IMR-90 (cell line): ENCODE measurements around the gene NIPSNAP2. TPM values are rescaled to one million over a fixed set of nuclear protein-coding genes. Genes with fewer than 3 reads are reported as not detected.

Experiments
- ATAC-seq: fragments of 200-7000 bp; cut with Tn5 transposase; 2 replicates; pipeline ENCODE4 v1.9.1; 2020; ENCODE audit warnings: low read depth, mild to moderate bottlenecking, moderate library complexity
- BruUV-seq: library from RNA; stranded (reverse); fragments of 400-500 nt; replicated peaks from 2 replicates; lab custom pipeline; 2021; lab: Mats Ljungman, UMichigan
- CTCF ChIA-PET: fragments of 300-600 bp; formaldehyde crosslinking; extraction: SDS; loops from one replicate; lab custom pipeline; 2021; ENCODE audit warnings: antibody characterized with exemption; lab: Yijun Ruan, JAX
- POLR2A ChIA-PET: fragments of 300-600 bp; sonication (Branson Sonifier 250); formaldehyde crosslinking; loops from one replicate; lab custom pipeline; 2022; ENCODE audit warnings: antibody characterized with exemption; ENCODE audit not compliant: unreplicated experiment; lab: Charles Lee
- DNase-seq: peaks from one replicate; pipeline ENCODE4 v3.0.0; 2013
- H2AFZ ChIP-seq: replicated peaks from 2 replicates; pipeline ENCODE3; 2013; ENCODE audit warnings: low read length, mild to moderate bottlenecking; ENCODE audit not compliant: poor library complexity
- H2AK5ac ChIP-seq: 2 replicates; pipeline ENCODE4 v1.6.1; 2013; ENCODE audit warnings: low read depth, low read length, inconsistent platforms
- H2AK9ac ChIP-seq: replicated peaks from 2 replicates; pipeline ENCODE3; 2013; ENCODE audit warnings: mild to moderate bottlenecking, low read depth, low read length, moderate library complexity; ENCODE audit not compliant: poor library complexity
- H2BK120ac ChIP-seq: 2 replicates; pipeline ENCODE4 v1.6.1; 2013; ENCODE audit warnings: low read depth, low read length, inconsistent platforms
- H2BK15ac ChIP-seq: 3 replicates; pipeline ENCODE4 v1.6.1; 2013; ENCODE audit warnings: low read depth, low read length, inconsistent platforms
- H2BK20ac ChIP-seq: 2 replicates; pipeline ENCODE4 v1.6.1; 2013; ENCODE audit warnings: low read depth, mild to moderate bottlenecking, inconsistent platforms, low read length, moderate library complexity
- H2BK5ac ChIP-seq: 2 replicates; pipeline ENCODE4 v1.6.1; 2013; ENCODE audit warnings: mild to moderate bottlenecking, low read depth, low read length, inconsistent platforms; ENCODE audit not compliant: poor library complexity, severe bottlenecking
- H3K14ac ChIP-seq: replicated peaks from 2 replicates; pipeline ENCODE4 v1.6.1; 2013; ENCODE audit warnings: low read depth, low read length, inconsistent platforms
- H3K18ac ChIP-seq: 2 replicates; pipeline ENCODE4 v1.6.1; 2013; ENCODE audit warnings: low read depth, low read length, control low read depth
- H3K23ac ChIP-seq: 2 replicates; pipeline ENCODE4 v1.6.1; 2013; ENCODE audit warnings: low read depth, low read length, inconsistent platforms
- H3K27ac ChIP-seq: 2 replicates; pipeline ENCODE4 v1.5.1; 2013; ENCODE audit warnings: mild to moderate bottlenecking, control low read depth, low read length; ENCODE audit not compliant: insufficient read depth
- H3K27me3 ChIP-seq: 2 replicates; pipeline ENCODE4 v1.6.1; 2013; ENCODE audit warnings: low read length; ENCODE audit not compliant: control insufficient read depth, insufficient read depth
- H3K36me3 ChIP-seq: 2 replicates; pipeline ENCODE4 v1.6.1; 2013; ENCODE audit warnings: low read length, mixed read lengths; ENCODE audit not compliant: control insufficient read depth, insufficient read depth
- H3K4ac ChIP-seq: 2 replicates; pipeline ENCODE4 v1.6.1; 2013; ENCODE audit warnings: low read depth, low read length, inconsistent platforms
- H3K4me1 ChIP-seq: 2 replicates; pipeline ENCODE4 v1.6.1; 2013; ENCODE audit warnings: low read length, mixed read lengths; ENCODE audit not compliant: control insufficient read depth, insufficient read depth
- H3K4me2 ChIP-seq: 2 replicates; pipeline ENCODE4 v1.6.1; 2013; ENCODE audit warnings: low read depth, mild to moderate bottlenecking, control low read depth, low read length, moderate library complexity
- H3K4me3 ChIP-seq: 2 replicates; pipeline ENCODE4 v1.5.1; 2013; ENCODE audit warnings: low read depth, mild to moderate bottlenecking, control low read depth, low read length, moderate library complexity; ENCODE audit not compliant: insufficient read depth
- H3K56ac ChIP-seq: 2 replicates; pipeline ENCODE4 v1.6.1; 2013; ENCODE audit warnings: low read length, inconsistent platforms; ENCODE audit not compliant: insufficient read depth; ENCODE audit errors: extremely low read depth
- H3K79me1 ChIP-seq, 2 experiments: 2 replicates each; pipeline ENCODE4 v1.6.1; 2013; ENCODE audit warnings: low read length in 2 of 2, inconsistent platforms in 1 of 2, low read depth in 1 of 2
- H3K9ac ChIP-seq: 2 replicates; pipeline ENCODE4 v1.6.1; 2013; ENCODE audit warnings: low read depth, low read length, control low read depth
- H3K9me1 ChIP-seq: 2 replicates; pipeline ENCODE4 v1.6.1; 2013; ENCODE audit warnings: low read length, inconsistent platforms; ENCODE audit not compliant: insufficient read depth
- H3K9me3 ChIP-seq: 2 replicates; pipeline ENCODE4 v1.6.1; 2013; ENCODE audit warnings: low read length; ENCODE audit not compliant: control insufficient read depth, insufficient read depth
- H4K20me1 ChIP-seq: 2 replicates; pipeline ENCODE4 v1.6.1; 2013; ENCODE audit warnings: low read length, inconsistent platforms; ENCODE audit not compliant: insufficient read depth
- H4K5ac ChIP-seq: 2 replicates; pipeline ENCODE4 v1.6.1; 2013; ENCODE audit warnings: mild to moderate bottlenecking, low read depth, low read length, control low read depth
- H4K8ac ChIP-seq, 2 experiments: 2 replicates each; pipeline ENCODE4 v1.6.1; 2013; ENCODE audit warnings: low read depth in 2 of 2, low read length in 2 of 2, control low read depth in 1 of 2, inconsistent platforms in 1 of 2
- H4K91ac ChIP-seq: 2 replicates; pipeline ENCODE4 v1.6.1; 2013; ENCODE audit warnings: low read depth, low read length, inconsistent platforms; ENCODE audit not compliant: insufficient read depth
- BHLHE40 ChIP-seq: fragments of 150-350 bp; IDR thresholded peaks from 2 replicates; pipeline ENCODE4 v1.6.1; 2016; ENCODE audit warnings: mild to moderate bottlenecking, low read depth, low read length
- CEBPB ChIP-seq: IDR thresholded peaks from 2 replicates; pipeline ENCODE4 v1.6.1; 2012; ENCODE audit warnings: low read depth, low read length, improper control_type of control experiment
- CHD1 ChIP-seq: IDR thresholded peaks from 2 replicates; pipeline ENCODE4 v1.6.1; 2012; ENCODE audit warnings: low read depth, low read length, improper control_type of control experiment
- CTCF ChIP-seq: conservative IDR thresholded peaks from 2 replicates; pipeline ENCODE4 v1.5.1; 2012; ENCODE audit warnings: mild to moderate bottlenecking, low read depth, low read length, improper control_type of control experiment
- ELK1 ChIP-seq: fragments of 150-350 bp; IDR thresholded peaks from 2 replicates; pipeline ENCODE4 v1.6.1; 2016; ENCODE audit warnings: low read depth, mild to moderate bottlenecking, low read length, moderate library complexity, borderline replicate concordance
- FOS ChIP-seq: fragments of 150-350 bp; IDR thresholded peaks from 2 replicates; pipeline ENCODE4 v1.6.1; 2016; ENCODE audit warnings: low read depth, low read length
- MAFK ChIP-seq: IDR thresholded peaks from 2 replicates; pipeline ENCODE4 v1.6.1; 2012; ENCODE audit warnings: low read depth, low read length, improper control_type of control experiment
- MAZ ChIP-seq: IDR thresholded peaks from 2 replicates; pipeline ENCODE4 v1.6.1; 2012; ENCODE audit warnings: low read depth, mild to moderate bottlenecking, low read length, improper control_type of control experiment, moderate library complexity, borderline replicate concordance
- MXI1 ChIP-seq: IDR thresholded peaks from 2 replicates; pipeline ENCODE4 v1.6.1; 2012; ENCODE audit warnings: low read depth, mild to moderate bottlenecking, low read length, moderate library complexity, borderline replicate concordance
- NFE2L2 ChIP-seq: fragments of 150-350 bp; IDR thresholded peaks from 2 replicates; pipeline ENCODE4 v1.6.1; 2016; ENCODE audit warnings: low read depth, mild to moderate bottlenecking, low read length
- POLR2A ChIP-seq: IDR thresholded peaks from 2 replicates; pipeline ENCODE4 v1.6.1; 2012; ENCODE audit warnings: mild to moderate bottlenecking, low read depth, low read length
- RAD21 ChIP-seq: IDR thresholded peaks from 2 replicates; pipeline ENCODE4 v1.6.1; 2012; ENCODE audit warnings: low read length, improper control_type of control experiment
- RCOR1 ChIP-seq: IDR thresholded peaks from 2 replicates; pipeline ENCODE4 v1.6.1; 2012; ENCODE audit warnings: mild to moderate bottlenecking, low read length, improper control_type of control experiment; ENCODE audit not compliant: insufficient replicate concordance
- RFX5 ChIP-seq: IDR thresholded peaks from 2 replicates; pipeline ENCODE4 v1.8.0; 2012; ENCODE audit warnings: low read depth, mild to moderate bottlenecking, low read length, moderate library complexity
- SMC3 ChIP-seq: fragments of 150-350 bp; IDR thresholded peaks from 2 replicates; pipeline ENCODE4 v1.6.1; 2016; ENCODE audit warnings: low read depth, mild to moderate bottlenecking, antibody characterized with exemption, low read length, moderate library complexity
- USF2 ChIP-seq: fragments of 150-350 bp; IDR thresholded peaks from 2 replicates; pipeline ENCODE4 v1.6.1; 2017; ENCODE audit warnings: mild to moderate bottlenecking, antibody characterized with exemption, low read length, low read depth
- WGBS, 2 experiments: methylation state at CpG; one replicate each; pipeline versions ENCODE4 v1.1.5 to v1.1.7; 2013; ENCODE audit warnings: missing lambda C conversion rate in 2 of 2; ENCODE audit not compliant: insufficient read length in 1 of 2; ENCODE audit errors: extremely low coverage in 2 of 2; 5-methylcytosine and 5-hydroxymethylcytosine counted together
- dilution Hi-C: fragments of 300-500 bp; cut with HindIII; formaldehyde crosslinking; loops from one replicate; pipeline ENCODE4 v1.14.3; 2018; ENCODE audit warnings: low sequenced_read_pairs; ENCODE audit not compliant: unreplicated experiment
- in situ Hi-C: fragments of 300-500 bp; cut with MboI; formaldehyde crosslinking; loops from 3 replicates; pipeline ENCODE4 v1.14.3; 2019; ENCODE audit warnings: low sequenced_read_pairs, inconsistent platforms, mixed read lengths
- intact Hi-C: fragments of 100-400 bp; cut with micrococcal nuclease; formaldehyde crosslinking; loops from 2 replicates; pipeline ENCODE4 v1.10.0; 2022
- polyA plus RNA-seq, 3 experiments: library from polyadenylated mRNA; depleted of rRNA; stranded (reverse); fragments of >200 nt; gene quantifications; 2 replicates each; pipeline ENCODE4 v1.2.3, GENCODE V29; 2012; ENCODE audit warnings: low replicate concordance in 1 of 3
- total RNA-seq: library from RNA; depleted of rRNA; stranded (reverse); fragments of >200 nt; gene quantifications from 2 replicates; pipeline ENCODE4 v1.2.3, GENCODE V29; 2012

The NIPSNAP2 gene
- total and polyA plus RNA-seq, 2 of the 4 experiments (the other 2 are of a cell fraction) = 33.7 to 42.8 TPM

- POLR2A ChIA-PET = no interaction called here
- peak overlapping the region; percentile 97 for H2AFZ ChIP-seq
- 5% methylated on average over 4 of the region's 14 CpGs; no CpG with 5 or more reads in 1 of the 2 experiments for WGBS, 2 experiments
- peaks cover 12% of the 10 kb centered on the region for H4K20me1 ChIP-seq
- peak overlapping the region; percentile 21 for H3K18ac ChIP-seq
- H3K27me3 ChIP-seq = no peaks in the 10 kb centered on the region
- H3K4ac ChIP-seq = peak overlapping the region; percentile 80
- no TSS peak for BruUV-seq
- H3K4me2 ChIP-seq = peak overlapping the region; percentile 73
- H2BK120ac ChIP-seq = peak overlapping the region; percentile 45; the same call in 1 of the 2 replicates
- peak overlapping the region; percentile 17; the same call in 1 of the 2 replicates for H4K91ac ChIP-seq
- peak overlapping the region; percentile 90 for H3K9ac ChIP-seq
- peak overlapping the region; percentile 67 to 85; a peak in 3 of 4 replicates for H4K8ac ChIP-seq
- peak overlapping the region; percentile 95 for H3K4me3 ChIP-seq
- no peak overlapping the region for H2BK20ac ChIP-seq
- dilution Hi-C loops = no loop called here
- H3K23ac ChIP-seq = peak overlapping the region; percentile 91
- CTCF ChIA-PET = interaction anchor here (0.7 to 1.0 kb wide), 3 partner anchors 24 to 685 kb away, joined by 3 to 5 read pairs (median 3); no protein-coding TSS in a partner anchor
- H3K9me3 ChIP-seq = no peaks in the 10 kb centered on the region
- H3K27ac ChIP-seq = peak overlapping the region; percentile 86
- intact Hi-C loops = loop anchor here (2.0 kb wide), 1 partner anchor 684 kb away; no protein-coding TSS in a partner anchor
- H3K56ac ChIP-seq = peak overlapping the region; percentile 79; the same call in 1 of the 2 replicates
- H2AK9ac ChIP-seq = peak overlapping the region; percentile 97
- H3K9me1 ChIP-seq = no peaks in the 10 kb centered on the region; the same call in 1 of the 2 replicates
- peak; percentile 19 for DNase-seq
- in situ Hi-C loops = loop anchor here (25.0 kb wide), 2 partner anchors 528 to 678 kb away; no protein-coding TSS in a partner anchor
- no peak overlapping the region for H2AK5ac ChIP-seq
- peaks cover 4% of the 10 kb centered on the region; the same call in 1 of the 2 replicates for H3K4me1 ChIP-seq
- H3K36me3 ChIP-seq = peaks cover 9% of the 10 kb centered on the region
- H4K5ac ChIP-seq = peak overlapping the region; percentile 66
- peak overlapping the region; percentile 19 for H2BK5ac ChIP-seq
- peaks cover 9 to 41% of the 10 kb centered on the region in 2 experiments for H3K79me1 ChIP-seq
- no peak; the same call in 1 of the 2 replicates for ATAC-seq
- H2BK15ac ChIP-seq = no peak overlapping the region
- peak overlapping the region; percentile 83 for H3K14ac ChIP-seq
- no peak for TF ChIP-seq USF2
- no peak for TF ChIP-seq MAFK
- no peak for TF ChIP-seq RCOR1
- no peak for TF ChIP-seq MAZ
- no peak for TF ChIP-seq CEBPB
- TF ChIP-seq RFX5 = no peak
- TF ChIP-seq BHLHE40 = no peak
- no peak for TF ChIP-seq FOS
- no peak for TF ChIP-seq MXI1
- no peak for TF ChIP-seq ELK1
- TF ChIP-seq RAD21 = no peak
- no peak for TF ChIP-seq NFE2L2
- TF ChIP-seq CTCF = no peak
- no peak for TF ChIP-seq SMC3
- no peak for TF ChIP-seq CHD1
- no peak for TF ChIP-seq POLR2A
Observed at GRCh38 chr7:55965100-55965470, 700 bp downstream of the NIPSNAP2 start.
